ENCODE data around the gene IGSF21.

IGSF21 gene

GRCh38 chr1:18099026-18099425 lies 8.6 kb upstream of the IGSF21 start:
- no peak for DNase-seq

DNA sequence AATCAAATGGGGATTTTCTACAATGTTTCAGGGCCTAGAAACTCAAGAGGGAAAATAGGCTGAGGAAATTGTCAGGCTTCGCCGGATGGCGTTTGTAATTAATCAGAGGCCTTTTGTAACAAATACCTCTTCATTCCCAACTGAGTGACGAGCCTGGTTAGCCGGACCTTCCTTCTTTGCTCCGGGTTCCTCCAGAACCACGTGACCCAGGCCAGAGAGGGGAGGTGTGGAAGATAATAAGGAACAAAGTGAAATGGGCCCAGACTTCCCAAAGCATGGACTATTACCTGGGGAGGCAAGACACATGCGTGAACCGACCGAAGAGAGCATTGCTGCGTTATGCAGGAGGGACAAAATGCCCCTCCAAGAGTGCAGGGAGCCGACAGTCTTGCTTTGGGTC lies 7.5 kb upstream of the IGSF21 start:
- DNase-seq: no peak

- peak; percentile 40 for DNase-seq
Measured at GRCh38 chr1:18100491-18101063, 7.0 kb upstream of the IGSF21 start.

- no peak for DNase-seq
Measured at GRCh38 chr1:18101508-18101907, 6.1 kb upstream of the IGSF21 start.

GRCh38 chr1:18103788-18104421 lies 3.7 kb upstream of the IGSF21 start:
- DNase-seq: no peak

- DNase-seq: no peak
Measured at GRCh38 chr1:18104546-18105100, 3.0 kb upstream of the IGSF21 start.

DNA sequence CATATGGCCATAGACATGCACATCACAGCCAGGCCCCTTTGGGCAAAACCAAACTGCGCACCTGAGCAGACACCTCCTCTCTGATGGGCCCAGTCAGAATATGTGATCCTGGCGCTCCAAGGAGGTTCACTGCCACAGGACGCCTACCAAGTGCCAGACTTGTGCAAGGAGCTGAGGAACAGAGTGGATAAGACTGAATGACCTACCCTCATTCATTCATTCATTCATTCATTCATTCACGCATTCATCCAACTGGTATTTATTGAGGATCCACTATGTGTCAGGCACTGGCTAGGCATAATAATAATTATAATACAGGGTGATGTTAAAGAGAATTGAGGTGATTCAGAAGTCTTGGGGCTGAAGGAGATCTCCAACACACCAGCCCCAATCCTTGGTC lies 2.4 kb upstream of the IGSF21 start:
- no peak for DNase-seq

- no peak for DNase-seq
Measured at GRCh38 chr1:18108299-18109057, 880 bp downstream of the IGSF21 start.

DNA sequence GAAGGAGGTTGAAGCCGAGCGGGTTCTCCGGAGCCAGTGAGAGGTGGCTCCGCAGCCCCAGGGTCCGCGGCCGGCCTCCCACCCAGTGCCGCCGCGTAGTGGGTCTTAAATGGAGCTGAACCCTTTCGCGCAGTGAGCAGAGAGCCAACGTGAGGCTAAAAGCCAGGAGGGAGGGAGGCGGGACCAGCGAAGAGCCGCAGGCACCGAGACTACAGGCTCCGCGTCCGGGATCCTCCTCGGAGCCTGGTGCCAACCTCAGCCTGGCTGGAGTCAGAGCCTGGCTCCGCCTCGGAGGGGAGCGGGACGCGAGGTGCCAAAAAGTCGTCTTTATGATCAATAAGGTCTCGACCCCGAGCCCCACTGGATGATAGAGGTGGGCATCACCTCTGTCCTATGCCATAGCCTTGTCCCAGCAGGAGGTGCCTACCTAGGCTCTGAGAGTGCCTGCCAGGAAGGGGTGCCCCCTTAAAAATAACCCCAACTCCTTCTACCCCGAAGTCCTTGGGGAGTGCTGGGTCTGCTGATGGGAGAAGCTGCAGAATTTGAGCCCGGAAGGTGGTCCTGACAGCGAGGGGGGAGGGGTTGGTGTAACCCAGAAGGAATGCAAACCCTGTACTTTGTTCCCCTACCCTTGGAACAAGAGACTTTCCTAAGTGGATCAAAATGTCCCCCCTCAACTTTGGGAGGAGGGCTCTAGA lies 1.6 kb downstream of the IGSF21 start:
- DNase-seq: no peak

DNA sequence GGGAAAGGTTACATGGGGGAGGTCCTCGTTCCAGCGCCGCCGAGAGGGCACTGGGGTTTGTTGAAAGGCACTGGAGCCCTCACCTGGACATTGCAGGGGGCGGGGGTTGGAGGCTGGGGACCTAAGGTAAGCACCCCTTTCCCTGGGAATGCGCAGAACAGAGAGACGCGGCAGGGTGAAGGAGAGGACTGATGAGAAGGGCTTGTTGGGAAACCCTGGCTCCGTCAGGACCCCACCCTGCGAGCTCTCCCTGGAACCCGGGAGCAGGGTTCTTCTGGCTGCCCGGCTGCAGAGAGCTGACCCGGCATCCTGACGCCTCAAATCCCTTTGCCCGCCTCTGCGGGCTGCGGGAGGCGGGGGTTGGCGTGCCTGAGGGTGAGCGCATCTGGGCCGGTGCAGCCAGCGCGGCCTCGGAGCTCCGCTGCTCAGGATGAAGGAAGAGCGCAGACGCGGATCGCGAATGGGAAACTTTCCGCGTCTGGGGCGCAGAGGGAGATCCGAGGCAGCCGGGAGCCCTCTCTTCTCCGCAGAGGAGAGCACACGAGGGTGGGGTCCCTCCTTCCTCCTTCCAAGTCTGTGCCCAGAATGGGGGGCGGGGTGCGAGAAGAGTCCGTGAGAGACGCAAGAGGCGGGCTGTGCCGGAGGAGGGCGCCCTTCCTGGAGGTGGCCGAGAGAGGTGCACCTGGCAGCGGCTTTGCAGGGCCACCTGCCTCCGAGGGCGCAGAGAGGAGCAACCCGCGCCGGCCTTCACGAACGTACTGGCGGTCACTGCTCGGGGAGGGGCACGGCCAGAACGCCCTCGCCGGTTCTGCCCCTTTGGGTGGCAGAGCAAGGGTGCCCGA lies 2.4 kb downstream of the IGSF21 start:
- DNase-seq: no peak

GRCh38 chr1:18110598-18110939 lies 3.0 kb downstream of the IGSF21 start:
- DNase-seq: no peak

- DNase-seq: no peak
Measured at GRCh38 chr1:18110968-18111367, 3.4 kb downstream of the IGSF21 start.

DNA sequence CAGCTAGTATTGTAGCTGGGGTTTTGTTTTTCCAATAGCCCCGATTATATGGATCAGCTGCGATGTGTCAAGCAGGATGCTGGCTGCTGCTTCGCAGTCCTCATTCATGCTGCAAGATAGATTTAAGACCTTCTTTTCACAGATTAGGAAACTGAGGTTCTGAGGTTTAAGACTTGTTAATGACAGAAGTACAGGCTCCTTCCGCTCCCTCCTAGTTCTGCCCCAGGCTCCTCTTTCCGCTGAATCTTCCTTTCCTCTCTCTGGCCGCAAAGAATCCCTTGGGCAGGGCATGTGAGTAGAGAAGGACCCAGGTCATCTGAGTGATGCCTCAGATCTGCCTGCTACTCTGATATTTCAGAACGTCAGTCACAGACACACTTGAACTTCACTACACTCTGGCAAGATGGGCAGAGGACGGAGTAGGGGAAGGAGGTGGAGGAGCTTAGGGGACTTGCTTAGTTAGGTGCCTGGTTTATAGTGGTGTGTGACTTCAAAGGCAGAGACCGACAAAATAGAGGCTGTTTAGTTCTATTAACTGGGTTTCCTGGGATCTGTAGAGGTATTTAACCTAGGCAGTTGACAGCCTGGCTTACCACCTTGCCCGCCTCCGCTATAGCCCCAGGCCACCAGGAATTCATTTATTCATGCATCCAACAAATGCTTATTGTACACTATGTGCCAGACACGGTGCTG lies 4.2 kb downstream of the IGSF21 start:
- no peak for DNase-seq

DNA sequence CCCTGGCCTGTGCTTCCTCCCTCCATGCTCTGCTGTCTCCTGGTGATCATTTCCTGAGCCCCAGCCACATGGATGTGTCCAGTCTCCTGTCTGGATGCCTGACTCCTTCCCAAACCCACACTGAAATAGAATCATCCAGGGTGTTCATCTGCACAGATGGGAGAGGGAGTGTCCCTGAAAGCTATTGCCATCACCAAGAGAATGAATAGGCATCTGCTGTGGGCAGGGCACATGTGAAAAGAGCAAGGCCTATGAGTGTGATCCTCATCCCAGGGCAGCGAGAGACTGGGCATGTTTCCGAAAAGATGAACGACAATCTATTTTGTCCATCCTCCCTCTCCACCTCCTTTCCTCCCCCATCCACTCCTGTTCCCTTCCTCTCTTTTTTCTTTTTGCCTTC lies 5.0 kb downstream of the IGSF21 start:
- DNase-seq: no peak

- no peak for DNase-seq
Measured at GRCh38 chr1:18114726-18115410, 7.3 kb downstream of the IGSF21 start.

- DNase-seq: no peak
Measured at GRCh38 chr1:18116777-18117176, 9.2 kb downstream of the IGSF21 start.

DNA sequence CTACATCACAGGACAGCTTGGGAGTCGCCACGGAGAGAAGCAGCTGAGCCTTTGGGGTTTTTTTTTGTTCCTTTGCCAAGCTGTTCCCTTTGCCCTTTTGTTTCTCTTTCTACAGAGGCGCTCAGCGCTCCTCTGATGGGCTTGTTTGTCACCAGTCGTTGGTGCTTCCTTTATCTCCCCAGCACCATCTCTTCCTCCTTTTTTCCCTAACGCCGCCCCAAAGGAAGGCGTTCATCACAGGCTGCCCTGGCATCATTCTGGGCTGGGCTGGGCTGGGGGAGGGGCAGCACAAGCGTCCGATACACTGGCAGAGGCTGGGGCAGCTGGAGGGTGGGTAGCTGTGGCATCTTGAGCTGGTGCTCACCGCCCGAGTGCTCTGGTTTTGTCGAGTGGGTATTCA lies 10.5 kb downstream of the IGSF21 start:
- DNase-seq: peak; percentile 31

- DNase-seq: no peak
Measured at GRCh38 chr1:18118491-18118890, 10.9 kb downstream of the IGSF21 start.

DNA sequence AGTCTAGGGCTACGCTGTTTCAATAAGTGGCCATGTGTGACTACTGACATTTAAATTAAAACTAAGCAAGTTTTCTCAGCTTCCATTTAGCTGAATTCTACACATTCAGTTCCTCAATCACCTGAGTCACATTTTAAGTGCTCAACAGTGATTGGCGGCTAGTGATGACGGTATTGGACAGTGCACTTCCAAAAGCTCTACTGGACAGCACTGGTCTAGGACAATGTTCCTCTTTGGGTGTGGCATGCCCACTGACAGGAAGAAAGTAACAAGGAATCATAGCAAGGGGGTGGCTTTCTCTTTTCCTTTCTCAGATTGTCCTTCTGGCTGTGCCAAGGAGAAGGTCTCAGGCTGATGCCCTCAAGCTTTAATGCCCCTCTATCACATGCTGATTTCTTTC lies 11.7 kb downstream of the IGSF21 start:
- no peak for DNase-seq

- DNase-seq: no peak
Measured at GRCh38 chr1:18119771-18120377, 12.3 kb downstream of the IGSF21 start.

GRCh38 chr1:18120638-18121037 lies 13.0 kb downstream of the IGSF21 start:
- no peak for DNase-seq
